ENCODE results near the gene NHERF2.

DNA sequence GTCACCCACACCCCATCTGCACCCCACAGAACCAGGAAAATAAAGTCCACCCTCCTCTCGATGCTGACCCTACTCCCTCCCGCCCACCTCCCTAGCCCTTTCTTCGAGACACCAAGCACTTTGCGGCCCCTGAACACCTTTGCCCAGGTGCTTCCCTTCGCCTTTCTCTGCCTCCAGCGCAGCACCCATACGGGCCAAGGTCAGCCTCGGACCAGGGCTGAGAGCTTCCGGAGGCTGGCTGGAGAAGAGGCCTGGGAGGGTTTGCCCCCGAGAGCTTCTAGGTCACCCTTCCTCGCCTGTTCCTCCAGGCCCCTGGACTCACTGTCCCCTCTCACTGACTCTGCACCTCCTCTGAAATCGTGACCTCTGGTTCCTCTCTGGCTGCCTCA lies 2.7 kb upstream of the NHERF2 start:
- TF ChIP-seq RAD21 (conservative IDR thresholded peaks at IDR 0.05 in 1 of 2, IDR thresholded peaks at IDR 0.05 in 1 of 2) (no peak), HOXA7 (CRISPR knock-in tag; IDR thresholded peaks at IDR 0.05) (no peak), POLR2A (IDR thresholded peaks at IDR 0.05; ENCODE audit: low read length) (no peak)
- TF ChIP-seq, protein P1, sequence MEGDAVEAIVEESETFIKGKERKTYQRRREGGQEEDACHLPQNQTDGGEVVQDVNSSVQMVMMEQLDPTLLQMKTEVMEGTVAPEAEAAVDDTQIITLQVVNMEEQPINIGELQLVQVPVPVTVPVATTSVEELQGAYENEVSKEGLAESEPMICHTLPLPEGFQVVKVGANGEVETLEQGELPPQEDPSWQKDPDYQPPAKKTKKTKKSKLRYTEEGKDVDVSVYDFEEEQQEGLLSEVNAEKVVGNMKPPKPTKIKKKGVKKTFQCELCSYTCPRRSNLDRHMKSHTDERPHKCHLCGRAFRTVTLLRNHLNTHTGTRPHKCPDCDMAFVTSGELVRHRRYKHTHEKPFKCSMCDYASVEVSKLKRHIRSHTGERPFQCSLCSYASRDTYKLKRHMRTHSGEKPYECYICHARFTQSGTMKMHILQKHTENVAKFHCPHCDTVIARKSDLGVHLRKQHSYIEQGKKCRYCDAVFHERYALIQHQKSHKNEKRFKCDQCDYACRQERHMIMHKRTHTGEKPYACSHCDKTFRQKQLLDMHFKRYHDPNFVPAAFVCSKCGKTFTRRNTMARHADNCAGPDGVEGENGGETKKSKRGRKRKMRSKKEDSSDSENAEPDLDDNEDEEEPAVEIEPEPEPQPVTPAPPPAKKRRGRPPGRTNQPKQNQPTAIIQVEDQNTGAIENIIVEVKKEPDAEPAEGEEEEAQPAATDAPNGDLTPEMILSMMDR (IDR thresholded peaks at IDR 0.05): no peak
